Ovary (tissue), 3 donors: Measurements from ENCODE around the gene GDAP1L1.

Experiments
- CTCF ChIP-seq, 3 donors: fragments of 450-650 bp in 2 of 3; fragments of 200-600 bp in 1 of 3; IDR thresholded peaks; one replicate each; pipeline versions ENCODE4 v1.5.1 to v1.8.0; 2016 to 2022; ENCODE audit warnings: antibody characterized with exemption in 3 of 3, mild to moderate bottlenecking in 1 of 3
- EP300 ChIP-seq: sonication (generic); formaldehyde crosslinking; IDR thresholded peaks from one replicate; pipeline ENCODE4 v1.6.1; 2017; ENCODE audit warnings: antibody characterized with exemption
- POLR2A ChIP-seq: fragments of 450-650 bp; IDR thresholded peaks from one replicate; pipeline ENCODE4 v1.6.1; 2017; ENCODE audit warnings: antibody characterized with exemption, mild to moderate bottlenecking, moderate library complexity
- donor health status: DM: no; HTN: no; CAD: no.

GRCh38 chr20:44264287-44264686 is 17.2 kb downstream of the GDAP1L1 start:
- no peak for TF ChIP-seq EP300
- TF ChIP-seq CTCF (IDR thresholded peaks at IDR 0.05), result no peak
- no peak for TF ChIP-seq POLR2A
